ENCODE data around the gene ZMYND12.
"Not testable (repeated sequence)": the region's sequence is repeated elsewhere in the genome, so short reads cannot be mapped to it uniquely, and the experiment has no call there.

The ZMYND12 gene

GRCh38 chr1:42456010-42456753, at the start of gene ZMYND12, which contains the start of gene PPCS:
Gene ZMYND12 (minus strand): TSS chr1:42456022. CDS start chr1:42455997, 25 bp downstream.
Gene PPCS (plus strand): TSS chr1:42456543. CDS start chr1:42456566, 23 bp downstream.
- peak; percentile 12 to 93 (median 84) for DNase-seq

- no peak for DNase-seq
These were observed 48.8 kb upstream of the ZMYND12 start for GRCh38 chr1:42504535-42505128.

GRCh38 chr1:42502031-42502430, 46.2 kb upstream of the ZMYND12 start:
- DNase-seq = not testable (repeated sequence)

GRCh38 chr1:42490237-42490636, 34.4 kb upstream of the ZMYND12 start:
- no peak for DNase-seq

- no peak for DNase-seq
These were observed 28.6 kb upstream of the ZMYND12 start for GRCh38 chr1:42484382-42484781.

GRCh38 chr1:42482635-42483153, 26.9 kb upstream of the ZMYND12 start:
- DNase-seq = no peak

- DNase-seq = no peak
These were observed 25.1 kb upstream of the ZMYND12 start for GRCh38 chr1:42480921-42481320.

GRCh38 chr1:42479621-42480020, 23.8 kb upstream of the ZMYND12 start:
- no peak for DNase-seq

GRCh38 chr1:42477775-42478174, 22.0 kb upstream of the ZMYND12 start:
- no peak for DNase-seq

GRCh38 chr1:42477354-42477753, 21.5 kb upstream of the ZMYND12 start:
- DNase-seq = not testable (repeated sequence)

- no peak for DNase-seq
These were observed 20.8 kb upstream of the ZMYND12 start for GRCh38 chr1:42476605-42477004.

GRCh38 chr1:42469727-42470126, 13.9 kb upstream of the ZMYND12 start:
- no peak for DNase-seq

- no peak for DNase-seq
These were observed 10.2 kb upstream of the ZMYND12 start for GRCh38 chr1:42466030-42466429.

GRCh38 chr1:42463921-42464320, 8.1 kb upstream of the ZMYND12 start:
- peak in 1 of 56 donors; percentile 44 for DNase-seq

- peak; percentile 14 to 98 (median 88) for DNase-seq
These were observed 7.3 kb upstream of the ZMYND12 start, which contains the start of gene CCDC30 for GRCh38 chr1:42462828-42463763. Gene CCDC30 (plus strand): TSS chr1:42463286. CDS start chr1:42480552, 17,266 bp downstream.

GRCh38 chr1:42461196-42461595, 5.4 kb upstream of the ZMYND12 start:
- no peak for DNase-seq

GRCh38 chr1:42456754-42457089, 900 bp upstream of the ZMYND12 start:
- peak in 34 of 56 donors; percentile 8 to 78 (median 52) for DNase-seq

- DNase-seq = no peak
These were observed 1.4 kb downstream of the ZMYND12 start for GRCh38 chr1:42454403-42454802.

GRCh38 chr1:42453386-42453785, 2.4 kb downstream of the ZMYND12 start:
- no peak for DNase-seq

- no peak for DNase-seq
These were observed 5.8 kb downstream of the ZMYND12 start for GRCh38 chr1:42450061-42450460.

- no peak for DNase-seq
These were observed 6.6 kb downstream of the ZMYND12 start for GRCh38 chr1:42449256-42449655.

GRCh38 chr1:42442662-42443061, 13.2 kb downstream of the ZMYND12 start:
- DNase-seq = no peak

All from nucleus accumbens (tissue), 56 donors.